NCI-H2227 treated with DMSO at 0.1 percent for 48 hours (cell line): ENCODE measurements around the gene ZNF160.
"Not testable (repeated sequence)": the region's sequence is repeated elsewhere in the genome, so short reads cannot be mapped to it uniquely, and the experiment has no call there.

Experiments used
- DNase-seq: peaks from one replicate; lab custom pipeline; 2025; lab: John Stamatoyannopoulos, UW

Gene ZNF160

GRCh38 chr19:53103234-53104203, at the start of gene ZNF160:
TSS of gene ZNF160 (minus strand) at chr19:53103422. CDS start at chr19:53086276, 17,146 bp downstream.
- DNase-seq: peak; percentile 100

- no peak for DNase-seq
Measured at GRCh38 chr19:53147645-53148044, 44.4 kb upstream of the ZNF160 start.

GRCh38 chr19:53140351-53140750, 37.1 kb upstream of the ZNF160 start:
- no peak for DNase-seq

GRCh38 chr19:53136432-53136831, 33.2 kb upstream of the ZNF160 start:
- DNase-seq: no peak

- peak; percentile 97 for DNase-seq
Measured at GRCh38 chr19:53132141-53132991, 29.1 kb upstream of the ZNF160 start, which contains the start of gene ZNF415. TSS of gene ZNF415 (minus strand) at chr19:53132910. CDS start at chr19:53122676, 10,234 bp downstream.

GRCh38 chr19:53131727-53132126, 28.5 kb upstream of the ZNF160 start:
- no peak for DNase-seq

- no peak for DNase-seq
Measured at GRCh38 chr19:53131085-53131590, 27.9 kb upstream of the ZNF160 start.

- DNase-seq: no peak
Measured at GRCh38 chr19:53130506-53130905, 27.3 kb upstream of the ZNF160 start.

- not testable (repeated sequence) for DNase-seq
Measured at GRCh38 chr19:53126733-53127526, 23.7 kb upstream of the ZNF160 start.

- DNase-seq: no peak
Measured at GRCh38 chr19:53123400-53123799, 20.2 kb upstream of the ZNF160 start.

GRCh38 chr19:53112286-53112685, 9.1 kb upstream of the ZNF160 start:
- no peak for DNase-seq

GRCh38 chr19:53109527-53109926, 6.3 kb upstream of the ZNF160 start:
- DNase-seq: no peak

- no peak for DNase-seq
Measured at GRCh38 chr19:53102756-53103233, 427 bp downstream of the ZNF160 start.

GRCh38 chr19:53102206-53102755, 941 bp downstream of the ZNF160 start:
- no peak for DNase-seq

- DNase-seq: no peak
Measured at GRCh38 chr19:53101518-53101917, 1.7 kb downstream of the ZNF160 start.

- not testable (repeated sequence) for DNase-seq
Measured at GRCh38 chr19:53098570-53098969, 4.7 kb downstream of the ZNF160 start.

- DNase-seq: not testable (repeated sequence)
Measured at GRCh38 chr19:53096982-53097690, 6.1 kb downstream of the ZNF160 start.

- DNase-seq: not testable (repeated sequence)
Measured at GRCh38 chr19:53096579-53096978, 6.6 kb downstream of the ZNF160 start.

- no peak for DNase-seq
Measured at GRCh38 chr19:53094754-53095575, 8.3 kb downstream of the ZNF160 start.
